ENCODE data around the gene CRAT.

CRAT gene

GRCh38 chr9:129080601-129081387 is 29.8 kb downstream of the CRAT start, which contains the start of gene DOLPP1:
Gene DOLPP1 (plus strand): TSS chr9:129081111. CDS start chr9:129081132, 21 bp downstream.
- peak; percentile 98 to 99 for DNase-seq

DNA sequence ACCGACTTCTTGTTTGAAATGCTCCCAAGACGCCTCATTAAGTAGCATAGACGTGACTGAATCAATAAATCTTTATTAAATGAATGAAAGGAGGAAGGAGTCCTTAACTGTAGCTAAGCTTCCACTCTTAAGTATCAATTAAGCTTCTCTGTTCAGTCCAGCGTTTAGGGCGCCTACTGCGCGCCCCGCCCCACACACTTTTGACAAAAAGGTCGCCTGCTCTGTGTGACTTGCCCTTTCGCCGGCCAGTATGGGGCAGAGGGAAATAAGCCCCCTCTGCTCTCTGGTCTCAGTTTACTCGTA is 30.3 kb downstream of the CRAT start:
- DNase-seq, result no peak

- DNase-seq, result no peak
These were observed 30.8 kb downstream of the CRAT start for GRCh38 chr9:129079829-129080228.

DNA sequence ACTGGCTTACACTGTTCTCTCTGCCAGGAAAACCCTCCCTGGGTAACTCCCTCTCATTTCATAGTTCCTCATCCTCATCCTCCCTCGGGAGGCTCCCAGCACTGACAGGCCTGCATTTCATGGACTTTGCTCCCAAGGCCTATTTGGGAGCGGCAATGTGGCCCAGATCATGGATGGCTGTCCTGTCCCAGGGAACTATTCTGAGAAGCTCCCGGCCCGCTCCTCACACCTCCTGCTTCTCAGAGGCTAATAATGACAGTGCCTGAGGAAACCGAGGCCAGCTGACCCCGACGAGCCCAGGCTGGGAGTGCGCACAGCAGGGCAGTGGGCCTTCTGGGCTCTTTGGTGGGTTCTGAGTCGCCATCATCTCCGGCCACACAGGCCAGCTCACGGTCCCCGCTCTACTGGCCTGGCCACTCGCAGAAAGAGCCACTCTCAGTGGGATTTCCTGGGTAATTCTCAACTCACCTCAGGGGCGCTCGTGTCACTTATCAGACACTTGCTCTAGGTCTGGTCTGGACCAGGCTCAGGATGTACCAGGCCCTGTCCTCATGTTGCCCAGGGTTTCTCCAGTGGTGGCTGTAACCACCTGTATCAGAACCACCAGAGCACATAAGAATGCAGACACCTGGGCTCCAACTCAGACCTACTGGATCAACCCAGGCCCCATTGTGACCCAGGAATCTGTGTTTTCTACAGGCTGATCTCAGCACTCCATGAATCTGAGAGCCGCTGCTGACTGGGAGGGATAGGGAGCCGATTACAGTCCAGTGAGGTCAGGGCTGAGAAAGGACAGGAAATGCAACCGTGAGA is 31.7 kb downstream of the CRAT start:
- DNase-seq, result no peak

GRCh38 chr9:129077236-129077635 is 33.4 kb downstream of the CRAT start:
- no peak for DNase-seq

- no peak for DNase-seq
These were observed 34.0 kb downstream of the CRAT start for GRCh38 chr9:129076640-129077037.

- no peak for DNase-seq
These were observed 34.5 kb downstream of the CRAT start for GRCh38 chr9:129075996-129076639.

- no peak for DNase-seq
These were observed 36.5 kb downstream of the CRAT start for GRCh38 chr9:129074106-129074505.

DNA sequence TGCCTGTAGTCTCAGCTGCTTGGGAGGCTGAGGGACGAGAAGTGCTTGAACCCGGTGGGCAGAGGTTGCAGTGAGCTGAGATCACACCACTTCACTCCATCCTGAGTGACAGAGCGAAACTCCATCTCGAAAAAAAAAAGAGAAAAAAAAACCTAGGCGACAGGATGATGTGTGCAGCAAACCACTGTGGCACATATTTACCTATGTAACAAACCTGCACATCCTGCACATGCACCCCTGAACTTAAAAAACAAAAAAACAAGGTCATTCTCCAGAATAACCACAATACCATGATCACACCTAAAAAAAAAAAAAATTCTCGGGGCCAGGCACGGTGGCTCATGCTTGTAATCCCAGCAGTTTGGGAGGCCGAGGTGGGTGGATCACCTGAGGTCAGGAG is 37.2 kb downstream of the CRAT start:
- no peak for DNase-seq

- no peak for DNase-seq
These were observed 38.4 kb downstream of the CRAT start for GRCh38 chr9:129072171-129072570.

- DNase-seq, result peak in 1 of 2 experiments; percentile 30
These were observed 39.0 kb downstream of the CRAT start for GRCh38 chr9:129071526-129072126.

GRCh38 chr9:129070696-129071525 is 39.7 kb downstream of the CRAT start:
- no peak for DNase-seq

- no peak for DNase-seq
These were observed 40.5 kb downstream of the CRAT start for GRCh38 chr9:129069862-129070641.

GRCh38 chr9:129068990-129069861 is 41.4 kb downstream of the CRAT start:
- DNase-seq, result peak; percentile 58 to 71

DNA sequence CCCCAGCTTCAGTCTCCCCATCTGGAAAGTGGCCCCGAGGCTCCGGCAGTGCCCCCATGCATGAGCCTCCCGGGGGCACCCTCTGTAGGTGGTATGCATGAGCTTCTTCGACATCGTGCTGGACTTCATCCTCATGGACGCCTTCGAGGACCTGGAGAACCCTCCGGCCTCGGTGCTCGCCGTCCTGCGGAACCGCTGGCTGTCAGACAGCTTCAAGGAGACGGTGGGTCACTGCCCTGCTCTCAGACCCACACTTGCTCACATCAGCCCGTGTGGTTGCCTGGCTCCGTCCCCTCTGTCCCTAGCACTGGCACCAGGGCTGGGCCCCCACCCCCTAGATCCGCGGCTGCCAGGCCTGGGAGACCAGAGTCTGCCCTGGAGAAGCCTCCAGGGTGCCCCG is 42.5 kb downstream of the CRAT start:
- no peak for DNase-seq

GRCh38 chr9:129064499-129064908 is 46.1 kb downstream of the CRAT start:
- DNase-seq, result no peak

- no peak for DNase-seq
These were observed 47.5 kb downstream of the CRAT start for GRCh38 chr9:129063061-129063460.

DNA sequence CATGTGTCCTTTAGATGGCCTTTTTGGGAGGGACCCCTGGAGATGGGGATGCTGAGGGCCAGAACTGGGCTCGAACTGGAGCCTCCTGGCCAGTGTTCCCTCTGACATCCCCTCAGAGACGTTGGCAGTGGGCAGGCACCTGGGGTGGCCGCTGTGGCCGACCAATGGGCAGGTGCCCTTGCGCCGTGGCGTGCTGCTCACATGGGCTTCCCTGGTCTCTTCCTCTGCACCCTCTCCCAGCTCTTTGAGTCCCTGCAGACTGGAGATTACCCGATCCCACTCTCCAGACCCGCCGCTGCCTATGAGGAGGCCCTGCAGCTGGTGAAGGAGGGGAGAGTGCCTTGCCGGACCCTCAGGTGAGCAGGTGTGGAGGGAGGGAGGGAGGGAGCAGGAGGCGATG is 49.6 kb downstream of the CRAT start:
- DNase-seq, result no peak

- DNase-seq, result no peak
These were observed 50.5 kb downstream of the CRAT start for GRCh38 chr9:129059796-129060785.

Data from activated T-cell treated with anti-CD3 and anti-CD28 coated beads, Interleukin-2, amount 50 U/mL, for 48 hours (primary cell).